Smooth muscle cell (in vitro differentiated cells): ENCODE measurements around the gene KRTAP6-3. TPM values are rescaled to one million over a fixed set of nuclear protein-coding genes. Genes with fewer than 3 reads are reported as not detected.

Source experiments
- DNase-seq: peaks from one replicate; lab custom pipeline; 2025; ENCODE audit not compliant: unreplicated experiment; lab: John Stamatoyannopoulos, UW
- H2AFZ ChIP-seq: fragments of 200-600 bp; sonication (generic); 2 replicates; pipeline ENCODE4 v1.6.0; 2016; ENCODE audit warnings: antibody characterized with exemption, low read depth, mild to moderate bottlenecking
- H3F3A ChIP-seq: fragments of 200-600 bp; sonication (generic); 2 replicates; pipeline ENCODE4 v1.6.0; 2017; ENCODE audit warnings: antibody characterized with exemption, low read depth
- H3K27ac ChIP-seq: fragments of 200-600 bp; sonication (generic); 2 replicates; pipeline ENCODE4 v1.5.1; 2016; ENCODE audit warnings: low read depth, mild to moderate bottlenecking
- H3K27me3 ChIP-seq: fragments of 200-600 bp; sonication (generic); 2 replicates; pipeline ENCODE4 v1.6.1; 2016; ENCODE audit warnings: low read depth, mild to moderate bottlenecking
- H3K36me3 ChIP-seq: fragments of 200-600 bp; sonication (generic); 2 replicates; pipeline ENCODE4 v1.5.1; 2016; ENCODE audit warnings: low read depth
- H3K4me1 ChIP-seq: fragments of 200-600 bp; sonication (generic); 2 replicates; pipeline ENCODE4 v1.5.1; 2016; ENCODE audit warnings: low read depth
- H3K4me2 ChIP-seq: fragments of 200-600 bp; sonication (generic); 2 replicates; pipeline ENCODE4 v1.6.0; 2016; ENCODE audit warnings: mild to moderate bottlenecking
- H3K4me3 ChIP-seq: fragments of 200-600 bp; sonication (generic); 2 replicates; pipeline ENCODE4 v1.5.1; 2016; ENCODE audit warnings: mild to moderate bottlenecking
- H3K79me2 ChIP-seq: fragments of 200-600 bp; sonication (generic); 2 replicates; pipeline ENCODE4 v1.6.0; 2016; ENCODE audit warnings: low read depth, mild to moderate bottlenecking
- H3K9ac ChIP-seq: fragments of 200-600 bp; sonication (generic); 2 replicates; pipeline ENCODE4 v1.6.0; 2016; ENCODE audit warnings: low read depth
- H3K9me3 ChIP-seq: fragments of 200-600 bp; sonication (generic); replicated peaks from 2 replicates; pipeline ENCODE4 v1.5.1; 2016; ENCODE audit warnings: low read depth
- H4K20me1 ChIP-seq: fragments of 200-600 bp; sonication (generic); 2 replicates; pipeline ENCODE4 v1.6.0; 2016; ENCODE audit warnings: low read depth
- CTCF ChIP-seq: fragments of 200-600 bp; sonication (generic); IDR thresholded peaks from 2 replicates; pipeline ENCODE4 v1.5.1; 2017; ENCODE audit warnings: borderline replicate concordance, mild to moderate bottlenecking, antibody characterized with exemption; ENCODE audit not compliant: insufficient read depth, poor library complexity, severe bottlenecking
- WGBS: methylation state at CpG from one replicate; pipeline ENCODE4 v1.1.7; 2016; ENCODE audit warnings: low lambda C conversion rate; 5-methylcytosine and 5-hydroxymethylcytosine counted together
- polyA plus RNA-seq: library from polyadenylated mRNA; unstranded; fragments of >200 nt; fragmentation: Nextera tagmentation; extraction: Ambion mirVana; gene quantifications from 2 replicates; pipeline ENCODE4 v1.2.1, GENCODE V29; 2016
- total RNA-seq: library from RNA; depleted of rRNA; stranded (reverse); fragments of >200 nt; gene quantifications from 2 replicates; pipeline ENCODE4 v1.2.3, GENCODE V29; 2014

KRTAP6-3 gene
- total and polyA plus RNA-seq, 2 experiments from 2014 or later = not detected

- H3K9me3 ChIP-seq = no peaks in the 10 kb centered on the region
- H3K4me2 ChIP-seq = no peak overlapping the region
- H3K9ac ChIP-seq = no peak overlapping the region
- DNase-seq = no peak
- no peaks in the 10 kb centered on the region for H3K79me2 ChIP-seq
- H2AFZ ChIP-seq = no peak overlapping the region
- no peak overlapping the region for H3K4me3 ChIP-seq
- 87% methylated on average over 2 of the region's 2 CpGs for WGBS
- no peaks in the 10 kb centered on the region for H4K20me1 ChIP-seq
- H3K36me3 ChIP-seq = no peaks in the 10 kb centered on the region
- no peaks in the 10 kb centered on the region for H3F3A ChIP-seq
- H3K27me3 ChIP-seq = no peaks in the 10 kb centered on the region
- no peak for TF ChIP-seq CTCF
- no peak overlapping the region for H3K27ac ChIP-seq
- no peaks in the 10 kb centered on the region for H3K4me1 ChIP-seq
Observed at GRCh38 chr21:30561957-30562356, 30.3 kb upstream of the KRTAP6-3 start.

GRCh38 chr21:30563072-30563471 lies 29.2 kb upstream of the KRTAP6-3 start:
- no peaks in the 10 kb centered on the region for H3K27me3 ChIP-seq
- DNase-seq = no peak
- H3K9me3 ChIP-seq = no peaks in the 10 kb centered on the region
- H2AFZ ChIP-seq = no peak overlapping the region
- 35% methylated on average over 6 of the region's 6 CpGs for WGBS
- H3K4me2 ChIP-seq = no peak overlapping the region
- H4K20me1 ChIP-seq = no peaks in the 10 kb centered on the region
- no peaks in the 10 kb centered on the region for H3K36me3 ChIP-seq
- no peaks in the 10 kb centered on the region for H3F3A ChIP-seq
- H3K27ac ChIP-seq = no peak overlapping the region
- H3K4me3 ChIP-seq = no peak overlapping the region
- no peak for TF ChIP-seq CTCF
- H3K9ac ChIP-seq = no peak overlapping the region
- H3K4me1 ChIP-seq = no peaks in the 10 kb centered on the region
- no peaks in the 10 kb centered on the region for H3K79me2 ChIP-seq

GRCh38 chr21:30563630-30564029 lies 28.6 kb upstream of the KRTAP6-3 start:
- Histone ChIP-seq H3K79me2 (no peaks in the 10 kb centered on the region), H3K27me3 (no peaks in the 10 kb centered on the region), H3K4me1 (no peaks in the 10 kb centered on the region), H3K9me3 (no peaks in the 10 kb centered on the region), H3F3A (no peaks in the 10 kb centered on the region), H4K20me1 (no peaks in the 10 kb centered on the region), H3K9ac (no peak overlapping the region), H3K27ac (no peak overlapping the region), H2AFZ (no peak overlapping the region), H3K36me3 (no peaks in the 10 kb centered on the region), H3K4me2 (no peak overlapping the region), H3K4me3 (no peak overlapping the region)
- DNase-seq = no peak
- TF ChIP-seq CTCF = no peak
- WGBS = 76% methylated on average over 2 of the region's 2 CpGs

DNA sequence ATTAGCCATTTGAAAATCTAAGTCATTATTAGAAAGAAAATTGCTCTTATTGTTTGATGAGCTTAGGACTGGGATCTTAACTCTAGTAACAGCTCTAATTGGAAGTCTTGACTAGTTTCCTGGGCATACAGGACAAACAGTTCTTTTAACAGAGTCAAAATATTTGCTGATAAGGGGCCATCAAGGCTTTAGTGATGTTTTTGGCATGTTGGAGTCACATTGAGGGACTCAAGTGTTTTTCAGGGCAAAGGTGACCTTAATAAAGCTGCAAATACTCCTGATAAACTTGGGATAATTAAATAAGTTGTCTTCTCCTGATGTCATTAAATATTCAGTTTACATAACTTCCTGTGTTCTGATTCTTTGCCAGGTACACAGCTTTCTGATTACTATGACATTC lies 24.6 kb upstream of the KRTAP6-3 start:
- H3K4me2 ChIP-seq = no peak overlapping the region
- DNase-seq = no peak
- H3K9me3 ChIP-seq = no peaks in the 10 kb centered on the region
- H2AFZ ChIP-seq = no peak overlapping the region
- no peaks in the 10 kb centered on the region for H3K36me3 ChIP-seq
- H3K27ac ChIP-seq = no peak overlapping the region
- no peaks in the 10 kb centered on the region for H3F3A ChIP-seq
- no peak overlapping the region for H3K4me3 ChIP-seq
- no peaks in the 10 kb centered on the region for H3K27me3 ChIP-seq
- TF ChIP-seq CTCF = no peak
- no peak overlapping the region for H3K9ac ChIP-seq
- no peaks in the 10 kb centered on the region for H3K79me2 ChIP-seq
- H3K4me1 ChIP-seq = no peaks in the 10 kb centered on the region
- no peaks in the 10 kb centered on the region for H4K20me1 ChIP-seq
